Ureter (tissue), 1 donor: ENCODE measurements around the gene CD300LB. TPM values are rescaled to one million over a fixed set of nuclear protein-coding genes. Genes with fewer than 3 reads are reported as not detected.
A peak's percentile ranks its signal among the peaks of the same experiment; 100 is the strongest.
"Not testable (repeated sequence)": the region's sequence is repeated elsewhere in the genome, so short reads cannot be mapped to it uniquely, and the experiment has no call there.

Source experiments
- DNase-seq: peaks from one replicate; pipeline ENCODE4 v3.0.0-alpha.2; 2020; ENCODE audit warnings: low spot score
- total RNA-seq: library from RNA; stranded (reverse); gene quantifications from one replicate; pipeline ENCODE4 v1.2.4, GENCODE V29; 2023
- donor health status: DM: yes; HTN: yes; CAD: no.

CD300LB gene
- 0.49 TPM for total RNA-seq

- peak; percentile 31 for DNase-seq
These were observed at the start of gene CD300LB for GRCh38 chr17:74531231-74531761. Gene CD300LB (minus strand): TSS chr17:74531475. CDS start chr17:74531350, 125 bp downstream.

GRCh38 chr17:74579900-74580299, 48.6 kb upstream of the CD300LB start:
- no peak for DNase-seq

GRCh38 chr17:74578979-74579378, 47.7 kb upstream of the CD300LB start:
- DNase-seq, result no peak

- DNase-seq, result no peak
These were observed 43.3 kb upstream of the CD300LB start for GRCh38 chr17:74574489-74575142.

DNA sequence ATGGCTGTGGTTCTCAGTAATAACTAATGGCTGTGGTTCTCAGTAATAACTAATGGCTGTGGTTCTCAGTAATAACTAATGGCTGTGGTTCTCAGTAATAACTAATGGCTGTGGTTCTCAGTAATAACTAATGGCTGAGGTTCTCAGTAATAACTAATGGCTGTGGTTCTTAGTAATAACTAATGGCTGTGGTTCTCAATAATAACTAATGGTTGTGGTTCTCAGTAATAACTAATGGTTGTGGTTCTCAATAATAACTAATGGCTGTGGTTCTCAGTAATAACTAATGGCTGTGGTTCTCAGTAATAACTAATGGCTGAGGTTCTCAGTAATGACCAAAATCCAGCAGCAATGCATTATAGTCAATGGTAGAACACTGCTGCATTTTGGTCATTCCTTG, 42.4 kb upstream of the CD300LB start:
- not testable (repeated sequence) for DNase-seq

GRCh38 chr17:74573169-74573568, 41.9 kb upstream of the CD300LB start:
- DNase-seq, result no peak

- no peak for DNase-seq
These were observed 40.5 kb upstream of the CD300LB start for GRCh38 chr17:74571621-74572270.

- peak; percentile 53 for DNase-seq
These were observed 38.0 kb upstream of the CD300LB start for GRCh38 chr17:74569020-74570003.

DNA sequence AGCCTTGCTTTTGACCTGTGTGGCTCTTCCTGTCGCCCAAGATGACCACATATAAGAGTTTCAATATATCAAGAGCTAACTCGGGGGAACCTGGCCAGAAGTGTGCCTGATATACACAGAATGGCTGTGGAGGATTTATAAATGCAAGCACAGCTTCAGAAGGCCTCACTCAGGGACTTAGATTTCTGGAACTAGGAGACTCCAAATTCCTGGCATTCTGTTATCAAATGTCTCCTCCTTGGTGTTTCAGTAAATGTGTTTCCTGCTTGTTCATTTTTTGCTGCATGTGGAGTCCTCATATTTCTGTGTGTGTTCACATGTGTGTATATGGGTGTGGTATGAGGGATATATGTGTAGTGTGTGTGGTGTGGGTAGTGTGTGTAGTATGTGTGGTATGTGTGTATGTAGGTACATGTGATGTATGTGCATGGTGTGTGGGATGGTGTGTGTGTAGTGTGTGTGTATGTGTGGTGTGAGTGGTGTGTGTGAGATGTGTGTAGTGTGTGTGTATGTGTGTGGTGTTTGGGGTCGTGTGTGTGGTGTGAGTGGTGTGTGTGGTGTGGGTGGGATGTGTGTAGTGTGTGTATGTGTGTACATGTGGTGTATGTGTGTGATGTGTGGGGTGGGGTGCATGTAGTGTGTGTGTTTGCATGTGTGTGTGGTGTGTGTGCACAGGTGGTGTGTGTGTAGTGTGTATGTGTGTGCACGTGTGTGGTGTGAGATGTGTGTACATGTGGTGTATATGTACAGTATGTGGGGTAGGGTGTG, 37.0 kb upstream of the CD300LB start:
- DNase-seq, result no peak

- no peak for DNase-seq
These were observed 36.1 kb upstream of the CD300LB start, which contains the start of gene CD300H for GRCh38 chr17:74567397-74567796. Gene CD300H (minus strand): TSS chr17:74567509.

DNA sequence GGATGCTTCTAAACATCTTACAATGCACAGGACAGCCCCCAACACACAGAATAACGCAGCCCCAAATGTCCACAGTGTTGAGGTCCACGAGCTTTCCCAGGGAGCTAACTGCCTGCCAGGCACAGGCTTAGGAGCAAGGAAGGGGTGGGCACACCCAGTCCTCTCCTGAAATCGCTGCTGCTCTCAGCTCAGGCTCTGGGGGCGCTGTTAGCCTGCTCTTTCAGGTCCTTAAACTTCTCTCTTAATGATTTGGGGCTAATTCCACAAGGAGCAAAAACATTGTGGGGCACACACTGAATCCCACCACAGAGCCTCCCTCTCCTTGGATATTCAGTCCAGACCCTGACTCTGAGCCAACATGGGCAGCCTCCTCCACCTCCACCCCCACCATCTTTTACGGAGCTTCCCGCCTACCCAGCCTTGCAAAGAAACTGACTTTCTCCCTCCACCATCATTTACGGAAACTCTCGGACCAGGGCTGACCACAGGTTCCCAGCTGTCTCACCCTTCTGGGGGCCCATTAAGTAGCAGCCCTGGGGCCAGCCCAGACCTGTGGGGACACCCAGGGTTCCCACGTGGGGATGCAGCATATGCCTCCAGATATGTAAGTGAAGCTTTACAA, 35.0 kb upstream of the CD300LB start:
- no peak for DNase-seq

DNA sequence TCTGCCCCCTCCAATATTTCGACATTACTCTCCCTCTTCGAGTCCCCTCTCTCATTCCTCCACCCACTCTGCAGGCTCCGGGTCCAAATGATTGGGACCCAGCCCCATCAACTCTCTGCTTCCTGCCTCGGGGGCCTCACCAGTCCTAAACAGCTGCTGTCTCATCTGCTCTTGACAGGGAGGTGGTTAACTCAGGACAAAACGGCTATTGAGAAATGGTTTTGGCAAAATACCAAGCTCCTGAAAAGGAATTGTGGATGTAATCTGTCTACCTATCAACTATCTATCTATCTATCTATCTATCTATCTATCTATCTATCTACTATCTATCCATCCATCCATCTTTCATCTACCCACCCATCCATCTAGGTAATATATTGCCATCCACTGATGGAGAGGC, 33.9 kb upstream of the CD300LB start:
- DNase-seq, result no peak

- DNase-seq, result no peak
These were observed 32.1 kb upstream of the CD300LB start for GRCh38 chr17:74563358-74563757.

- no peak for DNase-seq
These were observed 30.3 kb upstream of the CD300LB start for GRCh38 chr17:74561586-74561985.

- no peak for DNase-seq
These were observed 27.7 kb upstream of the CD300LB start for GRCh38 chr17:74558882-74559519.

DNA sequence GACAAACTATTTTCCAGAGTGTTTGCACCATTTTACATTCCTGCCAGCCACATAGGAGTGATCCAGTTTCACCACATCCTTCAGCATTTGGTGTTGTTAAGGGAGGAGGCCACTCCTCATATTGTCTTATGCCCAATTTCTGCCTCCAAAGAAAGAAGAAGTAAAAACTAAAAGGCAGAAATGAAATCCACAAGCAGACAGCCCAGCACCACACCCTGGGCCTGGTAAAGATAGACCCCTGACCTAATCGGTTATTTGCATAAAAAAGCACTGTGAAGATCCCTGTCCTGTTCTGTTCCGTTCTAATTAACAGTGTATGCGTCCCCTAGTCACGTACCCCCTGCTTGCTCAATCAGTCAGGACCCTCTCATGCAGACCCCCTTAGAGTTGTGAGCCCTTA, 27.1 kb upstream of the CD300LB start:
- not testable (repeated sequence) for DNase-seq

DNA sequence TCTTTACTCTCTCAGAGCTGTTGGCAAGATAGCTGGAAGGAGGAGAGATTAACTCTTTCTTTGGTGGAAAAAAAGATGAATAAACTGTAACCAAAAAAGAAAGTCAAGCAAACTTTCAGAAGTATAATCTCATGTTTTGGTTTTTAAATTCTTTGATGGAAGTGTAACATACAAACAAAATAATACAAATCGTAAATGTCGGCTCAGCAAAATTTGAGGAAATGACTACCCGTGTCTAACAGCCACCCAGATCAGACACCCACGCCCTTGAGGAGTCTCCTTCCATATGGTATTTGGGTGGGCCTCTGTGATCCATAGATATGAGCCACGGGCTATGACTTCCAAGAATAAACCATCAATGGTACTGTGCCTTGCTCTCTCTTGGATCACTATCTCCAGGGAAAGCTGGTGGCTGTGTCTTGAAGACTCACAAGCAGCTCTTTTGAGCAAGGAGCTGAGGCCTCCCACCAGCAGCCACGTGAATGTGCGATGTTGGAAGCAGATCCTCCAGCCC, 24.2 kb upstream of the CD300LB start:
- DNase-seq, result no peak

- no peak for DNase-seq
These were observed 23.6 kb upstream of the CD300LB start for GRCh38 chr17:74554909-74555308.

- DNase-seq, result no peak
These were observed 20.8 kb upstream of the CD300LB start for GRCh38 chr17:74552037-74552436.

DNA sequence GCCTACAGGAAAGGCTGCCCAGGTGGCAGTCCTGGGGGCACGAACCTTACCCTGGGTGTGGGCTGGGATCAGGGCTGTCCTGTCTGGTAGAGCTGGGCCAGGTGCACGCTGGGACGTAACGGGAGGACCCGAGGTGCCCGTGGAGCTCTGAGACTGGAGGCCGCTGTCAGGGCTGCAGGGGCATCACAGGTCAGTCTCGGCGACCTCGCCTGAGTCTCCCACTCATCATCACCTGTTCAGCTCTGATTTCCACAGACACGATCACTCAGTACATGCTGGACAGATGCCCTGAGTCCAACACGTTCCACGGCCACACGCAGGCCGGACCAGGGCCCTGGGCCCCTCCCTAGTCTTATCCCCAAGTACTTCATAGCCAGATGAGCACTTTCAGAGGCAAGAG, 19.3 kb upstream of the CD300LB start:
- no peak for DNase-seq
